GM13977 (cell line): ENCODE results near the gene TFRC.
"Not testable (repeated sequence)": the region's sequence is repeated elsewhere in the genome, so short reads cannot be mapped to it uniquely, and the experiment has no call there.

ENCODE experiments used
- DNase-seq: peaks from one replicate; pipeline ENCODE4 v3.0.0; 2012; ENCODE audit warnings: low spot score
- CTCF ChIP-seq: IDR thresholded peaks from 2 replicates; pipeline ENCODE4 v1.5.1; 2012; ENCODE audit warnings: mild to moderate bottlenecking, control low read depth; ENCODE audit not compliant: insufficient read depth; ENCODE audit errors: extremely low read depth, missing control alignments
- in situ Hi-C: fragments of 300-500 bp; cut with MboI; formaldehyde crosslinking; loops from one replicate; pipeline ENCODE4 v1.12.0; 2022; ENCODE audit warnings: low sequenced_read_pairs, low pct_unique_long_range_greater_than_20kb, mixed read lengths, inconsistent platforms; ENCODE audit not compliant: unreplicated experiment

TFRC gene

GRCh38 chr3:196008387-196008786 lies 73.5 kb downstream of the TFRC start:
- TF ChIP-seq CTCF, result no peak
- no peak for DNase-seq
- in situ Hi-C loops, result no loop called here

GRCh38 chr3:196007744-196008335 lies 74.0 kb downstream of the TFRC start:
- in situ Hi-C loops, result no loop called here
- no peak for DNase-seq
- TF ChIP-seq CTCF, result no peak

- in situ Hi-C loops, DNase-seq: not testable (repeated sequence)
These were observed 76.6 kb downstream of the TFRC start for GRCh38 chr3:196005338-196005737.

- in situ Hi-C loops, DNase-seq: not testable (repeated sequence)
These were observed 77.4 kb downstream of the TFRC start for GRCh38 chr3:196004359-196005052.

- TF ChIP-seq CTCF, result no peak
- in situ Hi-C loops, result no loop called here
- no peak for DNase-seq
These were observed 78.3 kb downstream of the TFRC start for GRCh38 chr3:196003611-196004010.

- in situ Hi-C loops, DNase-seq: not testable (repeated sequence)
These were observed 79.2 kb downstream of the TFRC start for GRCh38 chr3:196002721-196003120.

- DNase-seq, in situ Hi-C loops: not testable (repeated sequence)
These were observed 80.7 kb downstream of the TFRC start for GRCh38 chr3:196001240-196001639.

GRCh38 chr3:196000360-196000950 lies 81.4 kb downstream of the TFRC start:
- in situ Hi-C loops, DNase-seq: not testable (repeated sequence)

GRCh38 chr3:195999896-196000295 lies 82.0 kb downstream of the TFRC start:
- in situ Hi-C loops, result no loop called here

More at GRCh38 chr3:195999896-196000295, 82.0 kb downstream of the TFRC start:
- DNase-seq, result no peak
- TF ChIP-seq CTCF, result no peak
